ENCODE data around the gene RUVBL2.
"Not testable (repeated sequence)": the region's sequence is repeated elsewhere in the genome, so short reads cannot be mapped to it uniquely, and the experiment has no call there.

Gene RUVBL2

DNA sequence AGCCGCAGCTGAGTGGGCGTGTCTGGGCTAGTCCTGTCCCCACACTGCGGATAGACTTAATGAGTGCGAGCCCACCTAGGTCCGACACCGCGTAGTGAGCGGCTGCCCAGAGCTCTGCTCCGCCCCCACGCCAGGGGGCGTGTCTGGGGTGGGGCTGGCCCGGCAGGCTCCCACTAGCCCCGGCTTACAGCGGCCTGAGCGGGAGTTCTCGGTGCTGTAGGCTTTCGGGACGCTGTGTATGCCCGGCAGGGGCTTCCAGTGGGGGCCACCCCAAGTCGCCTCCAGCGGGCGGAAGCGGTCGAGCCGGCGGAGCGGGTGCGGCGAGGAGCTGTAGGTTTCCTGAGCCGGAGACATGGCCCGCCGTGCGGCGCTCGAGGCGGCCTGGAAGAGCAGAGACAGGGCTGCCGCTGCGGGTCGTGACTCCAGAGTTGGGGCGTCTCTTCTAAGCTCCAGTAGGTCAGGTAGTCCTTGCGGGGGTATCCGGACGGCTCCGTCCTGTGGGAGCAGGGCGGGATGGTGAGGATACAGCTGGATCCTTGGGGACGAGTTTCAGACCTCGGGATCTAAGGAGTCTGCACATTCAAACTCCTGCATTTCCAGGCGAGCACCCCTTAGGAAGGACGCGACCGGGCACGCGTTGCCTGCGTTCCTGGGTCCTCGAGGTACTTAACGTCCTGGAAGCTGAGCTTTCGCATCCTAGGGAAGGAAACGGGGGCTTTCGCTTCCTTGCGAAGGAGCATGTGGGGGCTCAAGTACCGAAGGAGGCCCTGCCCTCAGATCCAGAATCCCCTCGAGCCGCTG lies 62.6 kb downstream of the RUVBL2 start:
- peak overlapping the region; percentile 64 for H3K4me3 ChIP-seq (ENCODE audit: low read depth, low read length)
- DNase-seq (ENCODE audit: low read depth) = peak; percentile 37
- TF ChIP-seq, protein P1, sequence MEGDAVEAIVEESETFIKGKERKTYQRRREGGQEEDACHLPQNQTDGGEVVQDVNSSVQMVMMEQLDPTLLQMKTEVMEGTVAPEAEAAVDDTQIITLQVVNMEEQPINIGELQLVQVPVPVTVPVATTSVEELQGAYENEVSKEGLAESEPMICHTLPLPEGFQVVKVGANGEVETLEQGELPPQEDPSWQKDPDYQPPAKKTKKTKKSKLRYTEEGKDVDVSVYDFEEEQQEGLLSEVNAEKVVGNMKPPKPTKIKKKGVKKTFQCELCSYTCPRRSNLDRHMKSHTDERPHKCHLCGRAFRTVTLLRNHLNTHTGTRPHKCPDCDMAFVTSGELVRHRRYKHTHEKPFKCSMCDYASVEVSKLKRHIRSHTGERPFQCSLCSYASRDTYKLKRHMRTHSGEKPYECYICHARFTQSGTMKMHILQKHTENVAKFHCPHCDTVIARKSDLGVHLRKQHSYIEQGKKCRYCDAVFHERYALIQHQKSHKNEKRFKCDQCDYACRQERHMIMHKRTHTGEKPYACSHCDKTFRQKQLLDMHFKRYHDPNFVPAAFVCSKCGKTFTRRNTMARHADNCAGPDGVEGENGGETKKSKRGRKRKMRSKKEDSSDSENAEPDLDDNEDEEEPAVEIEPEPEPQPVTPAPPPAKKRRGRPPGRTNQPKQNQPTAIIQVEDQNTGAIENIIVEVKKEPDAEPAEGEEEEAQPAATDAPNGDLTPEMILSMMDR (conservative IDR thresholded peaks at IDR 0.05; ENCODE audit: low read depth, low read length) = peak; percentile 41

DNA sequence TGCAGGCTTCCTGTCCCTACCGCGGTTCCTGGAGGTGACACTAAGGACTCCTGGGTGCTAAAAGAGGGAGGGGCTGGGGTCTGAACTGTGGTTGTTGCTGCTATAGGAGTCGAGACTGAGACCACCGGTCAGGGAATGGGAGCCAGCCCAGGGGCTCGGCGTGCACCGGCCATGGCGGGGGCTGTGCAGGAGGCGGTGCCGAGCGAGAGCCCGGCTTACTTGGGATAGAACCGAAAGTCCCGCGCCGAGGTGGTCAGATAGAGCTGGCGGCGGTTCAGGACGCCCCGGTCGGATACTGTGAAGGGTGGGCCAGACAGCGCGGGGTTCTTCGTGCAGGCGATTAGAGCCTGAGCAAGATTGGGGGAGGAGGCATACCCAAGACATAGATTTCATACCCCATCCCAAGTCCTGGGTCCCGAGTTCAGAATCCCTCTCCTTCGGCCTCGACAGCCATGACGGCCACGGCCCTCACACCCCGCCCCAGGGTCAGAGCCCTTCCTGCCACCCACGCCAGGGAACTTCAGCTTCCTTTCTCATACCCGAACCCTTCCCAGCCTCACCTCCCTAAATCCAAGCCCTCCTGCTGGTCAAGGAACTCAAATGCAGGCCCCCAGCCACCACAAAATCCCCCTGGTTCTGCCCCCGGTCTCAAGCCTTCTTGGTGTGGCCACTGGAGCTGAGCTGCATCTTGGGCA lies 63.4 kb downstream of the RUVBL2 start:
- peak overlapping the region; percentile 64 for H3K4me3 ChIP-seq (ENCODE audit: low read depth, low read length)
- DNase-seq (ENCODE audit: low read depth) = not testable (repeated sequence)

GRCh38 chr19:49057636-49058234 lies 64.0 kb downstream of the RUVBL2 start, which contains the start of gene CGB7:
TSS of gene CGB7 (minus strand) at chr19:49057749. CDS start at chr19:49055375, 2,374 bp downstream.
- peak; percentile 53 for DNase-seq (ENCODE audit: low read depth)
- H3K4me3 ChIP-seq (ENCODE audit: low read depth, low read length) = peak within 1 kb of the TSS; percentile 64
- TF ChIP-seq, protein P1 (conservative IDR thresholded peaks at IDR 0.05; ENCODE audit: low read depth, low read length) = no peak

- peak; percentile 66 for DNase-seq (ENCODE audit: low read depth)
- H3K4me3 ChIP-seq (ENCODE audit: low read depth, low read length) = no peak overlapping the region
- TF ChIP-seq, protein P1 (conservative IDR thresholded peaks at IDR 0.05; ENCODE audit: low read depth, low read length) = no peak
Observed at GRCh38 chr19:49058562-49058961, 64.9 kb downstream of the RUVBL2 start.

DNA sequence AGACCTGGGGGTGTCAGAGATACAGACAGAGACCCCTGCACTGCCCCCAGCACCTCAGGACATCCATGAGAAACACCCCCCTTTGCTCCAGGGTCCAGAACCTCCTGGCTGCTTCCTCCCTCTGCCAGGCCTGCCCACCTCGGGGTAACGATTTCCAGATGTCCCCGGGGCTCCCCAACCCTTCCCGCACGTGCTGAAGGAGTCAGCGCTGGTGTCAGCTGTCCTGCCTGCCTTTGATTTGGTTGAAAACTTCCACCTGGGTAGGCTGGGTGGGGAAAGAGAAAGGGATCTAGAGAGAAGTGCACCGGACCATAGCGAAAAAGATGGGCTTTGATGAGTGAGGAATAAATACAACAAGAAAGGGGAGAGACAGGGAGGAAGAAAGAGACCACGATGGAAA lies 65.4 kb downstream of the RUVBL2 start:
- TF ChIP-seq, protein P1 (conservative IDR thresholded peaks at IDR 0.05; ENCODE audit: low read depth, low read length) = no peak
- no peak for DNase-seq (ENCODE audit: low read depth)
- no peak overlapping the region for H3K4me3 ChIP-seq (ENCODE audit: low read depth, low read length)

DNA sequence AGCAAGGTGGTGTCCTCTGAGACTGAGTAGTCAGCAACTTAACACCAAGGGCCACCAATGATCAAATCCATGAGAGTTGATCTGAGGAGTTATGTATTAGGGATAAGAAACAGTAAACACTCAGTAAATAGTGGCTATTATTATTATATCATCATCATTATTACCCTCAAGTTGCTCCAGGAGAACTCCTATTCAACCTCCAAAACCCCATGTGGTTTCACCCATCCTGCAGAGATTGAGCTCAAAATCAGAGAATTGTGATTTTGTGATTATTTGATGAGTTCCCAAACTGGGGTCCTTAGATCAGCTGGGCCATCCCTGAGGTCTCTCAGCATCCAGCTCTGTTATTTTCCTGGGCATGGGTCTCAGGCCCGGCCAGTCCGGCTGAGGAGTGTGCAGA lies 67.3 kb downstream of the RUVBL2 start:
- TF ChIP-seq, protein P1 (conservative IDR thresholded peaks at IDR 0.05; ENCODE audit: low read depth, low read length) = no peak
- no peak for DNase-seq (ENCODE audit: low read depth)

GRCh38 chr19:49061445-49061844 lies 67.8 kb downstream of the RUVBL2 start:
- TF ChIP-seq, protein P1 (conservative IDR thresholded peaks at IDR 0.05; ENCODE audit: low read depth, low read length) = no peak
- DNase-seq (ENCODE audit: low read depth) = no peak
- H3K4me3 ChIP-seq (ENCODE audit: low read depth, low read length) = no peak overlapping the region

More for the DNA sequence above, 67.3 kb downstream of the RUVBL2 start:
- H3K4me3 ChIP-seq (ENCODE audit: low read depth, low read length) = no peak overlapping the region

Measured in choroid plexus epithelial cell (primary cell).